GM23338 (cell line): ENCODE measurements around the gene COMMD2. TPM values are rescaled to one million over a fixed set of nuclear protein-coding genes. Genes with fewer than 3 reads are reported as not detected.

ENCODE experiments used
- ATAC-seq: fragments of 200-7000 bp; cut with Tn5 transposase; 3 replicates; pipeline ENCODE4 v1.9.1; 2020
- DNase-seq: peaks from one replicate; pipeline ENCODE4 v3.0.0-alpha.2; 2015; ENCODE audit warnings: low spot score
- H2AFZ ChIP-seq: fragments of 200-600 bp; sonication (generic); 2 replicates; pipeline ENCODE4 v1.8.0; 2016; ENCODE audit warnings: antibody characterized with exemption, mild to moderate bottlenecking, moderate library complexity
- H3F3A ChIP-seq: fragments of 200-600 bp; sonication (generic); replicated peaks from 2 replicates; pipeline ENCODE4 v1.8.0; 2017; ENCODE audit warnings: antibody characterized with exemption, mixed run types, low read depth
- H3K27ac ChIP-seq: fragments of 200-600 bp; sonication (generic); 2 replicates; pipeline ENCODE4 v1.6.1; 2016; ENCODE audit warnings: low read depth
- H3K27me3 ChIP-seq: fragments of 200-600 bp; sonication (generic); 2 replicates; pipeline ENCODE4 v1.8.0; 2016; ENCODE audit warnings: mild to moderate bottlenecking, mixed run types, moderate library complexity; ENCODE audit not compliant: insufficient read depth
- H3K36me3 ChIP-seq: fragments of 200-600 bp; sonication (generic); 2 replicates; pipeline ENCODE4 v1.8.0; 2016; ENCODE audit warnings: mild to moderate bottlenecking; ENCODE audit not compliant: insufficient read depth
- H3K4me1 ChIP-seq: fragments of 200-600 bp; sonication (generic); 2 replicates; pipeline ENCODE4 v1.8.0; 2016; ENCODE audit warnings: mild to moderate bottlenecking, moderate library complexity; ENCODE audit not compliant: insufficient read depth
- H3K4me2 ChIP-seq: fragments of 200-600 bp; sonication (generic); 2 replicates; pipeline ENCODE4 v1.7.1; 2017; ENCODE audit warnings: mixed run types
- H3K4me3 ChIP-seq: fragments of 200-600 bp; sonication (generic); 2 replicates; pipeline ENCODE4 v1.6.1; 2016; ENCODE audit warnings: mixed run types
- H3K79me2 ChIP-seq: fragments of 200-600 bp; sonication (generic); replicated peaks from 2 replicates; pipeline ENCODE4 v1.8.0; 2017; ENCODE audit warnings: mild to moderate bottlenecking; ENCODE audit not compliant: insufficient read depth
- H3K9me2 ChIP-seq: fragments of 200-600 bp; sonication (generic); 2 replicates; pipeline ENCODE4 v1.8.0; 2017; ENCODE audit not compliant: insufficient read depth
- H4K20me1 ChIP-seq: fragments of 200-600 bp; sonication (generic); replicated peaks from 2 replicates; pipeline ENCODE4 v1.8.0; 2017; ENCODE audit warnings: mild to moderate bottlenecking; ENCODE audit not compliant: insufficient read depth
- H3K27ac Mint-ChIP-seq: 2 replicates; pipeline ENCODE4 v1.8.0; 2020; ENCODE audit warnings: inconsistent platforms, mild to moderate bottlenecking, moderate library complexity, mixed read lengths
- H3K27me3 Mint-ChIP-seq: 3 replicates; pipeline ENCODE4 v1.8.0; 2022; ENCODE audit warnings: low read depth, mild to moderate bottlenecking, moderate library complexity, mixed read lengths, inconsistent platforms; ENCODE audit not compliant: insufficient read depth, poor library complexity
- H3K36me3 Mint-ChIP-seq: 3 replicates; pipeline ENCODE4 v1.8.0; 2021; ENCODE audit warnings: low read depth, mild to moderate bottlenecking, inconsistent platforms, moderate library complexity, mixed read lengths
- H3K4me1 Mint-ChIP-seq: 3 replicates; pipeline ENCODE4 v1.8.0; 2020; ENCODE audit warnings: mild to moderate bottlenecking, inconsistent platforms, mixed read lengths
- H3K4me3 Mint-ChIP-seq: 3 replicates; pipeline ENCODE4 v1.8.0; 2021; ENCODE audit warnings: moderate library complexity, mild to moderate bottlenecking, inconsistent platforms, mixed read lengths
- H3K9me3 Mint-ChIP-seq: 3 replicates; pipeline ENCODE4 v1.8.0; 2020; ENCODE audit warnings: moderate library complexity, mild to moderate bottlenecking, inconsistent platforms, mixed read lengths
- CREB1 ChIP-seq: fragments of 250-450 bp; sonication (Bioruptor Pico); IDR thresholded peaks from 2 replicates; pipeline ENCODE4 v1.5.0; 2020; ENCODE audit warnings: low read depth, mild to moderate bottlenecking, moderate library complexity
- CTCF ChIP-seq, 2 experiments: fragments of 200-600 bp in 1 of 2; sonication (generic) in 1 of 2; conservative IDR thresholded peaks; 2 replicates each; pipeline versions ENCODE4 v1.5.1 to v1.6.1; 2016 to 2017; ENCODE audit warnings: antibody characterized with exemption in 2 of 2, low read depth in 2 of 2, mild to moderate bottlenecking in 2 of 2, moderate library complexity in 1 of 2
- NANOG ChIP-seq: IDR thresholded peaks from 2 replicates; pipeline ENCODE4 v1.6.1; 2016; ENCODE audit warnings: antibody characterized with exemption, borderline replicate concordance
- REST ChIP-seq: IDR thresholded peaks from one replicate; pipeline ENCODE4 v1.6.1; 2018; ENCODE audit warnings: antibody characterized with exemption; ENCODE audit not compliant: unreplicated experiment
- ZNF114 ChIP-seq: fragments of 250-450 bp; sonication (Bioruptor Pico); IDR thresholded peaks from 2 replicates; pipeline ENCODE4 v1.5.0; 2020; ENCODE audit warnings: mild to moderate bottlenecking, moderate library complexity
- ZNF462 ChIP-seq: fragments of 250-450 bp; sonication (Bioruptor Pico); IDR thresholded peaks from 2 replicates; pipeline ENCODE4 v1.5.0; 2020; ENCODE audit warnings: mild to moderate bottlenecking, moderate library complexity
- polyA plus RNA-seq: library from polyadenylated mRNA; unstranded; fragments of >200 nt; fragmentation: Nextera tagmentation; extraction: Ambion mirVana; gene quantifications from 2 replicates; pipeline ENCODE4 v1.2.1, GENCODE V29; 2016
- total RNA-seq: library from RNA; depleted of rRNA; stranded (reverse); fragments of >200 nt; shearing (Covaris generic); gene quantifications from 2 replicates; pipeline ENCODE4 v1.2.3, GENCODE V29; 2014

Gene COMMD2
- total and polyA plus RNA-seq, 2 experiments from 2014 or later = 55.5 to 61.1 TPM

- Histone ChIP-seq H4K20me1 (no peaks in the 10 kb centered on the region), H3K27ac (no peak overlapping the region), H3F3A (no peaks in the 10 kb centered on the region), H3K4me3 (no peak overlapping the region), H3K36me3 (peaks cover 18% of the 10 kb centered on the region), H2AFZ (no peak overlapping the region), H3K4me1 (no peaks in the 10 kb centered on the region), H3K4me2 (no peak overlapping the region), H3K27me3 (no peaks in the 10 kb centered on the region), H3K9me2 (no peaks in the 10 kb centered on the region), H3K79me2 (no peaks in the 10 kb centered on the region; the same call in 1 of the 2 replicates)
- H3K36me3 Mint-ChIP-seq = peaks cover 43% of the 10 kb centered on the region
- DNase-seq = no peak
- no peak for TF ChIP-seq REST
- no peak for TF ChIP-seq CREB1 (CRISPR knock-in tag)
- no peak for TF ChIP-seq ZNF462 (CRISPR knock-in tag)
- no peak for TF ChIP-seq ZNF114 (CRISPR knock-in tag)
- TF ChIP-seq NANOG = no peak
- no peak for TF ChIP-seq CTCF (conservative IDR thresholded peaks at IDR 0.05; ENCODE audit: low read depth in 2 of 2)
- H3K27me3 Mint-ChIP-seq = peaks cover 1% of the 10 kb centered on the region
- no peak for ATAC-seq
- no peak overlapping the region for H3K27ac Mint-ChIP-seq
- H3K4me1 Mint-ChIP-seq = no peaks in the 10 kb centered on the region
- no peaks in the 10 kb centered on the region for H3K9me3 Mint-ChIP-seq
- H3K4me3 Mint-ChIP-seq = no peak overlapping the region
These were observed 7.7 kb downstream of the COMMD2 start for GRCh38 chr3:149744606-149745005.
